Heart left ventricle (tissue), 13 donors: ENCODE results near the gene VPREB3.

ENCODE experiments used
- CTCF ChIP-seq, 12 donors: fragments of 200-600 bp; sonication (generic) in 4 of 12; IDR thresholded peaks; one replicate each; pipeline versions ENCODE4 v1.5.0 to v1.8.0; 2018 to 2022; ENCODE audit warnings: antibody characterized with exemption in 12 of 12, mild to moderate bottlenecking in 5 of 12
- POLR2A ChIP-seq, 2 donors: fragments of 450-650 bp; IDR thresholded peaks; one replicate each; pipeline ENCODE4 v1.6.1; 2017; ENCODE audit warnings: antibody characterized with exemption in 2 of 2, mild to moderate bottlenecking in 2 of 2, moderate library complexity in 2 of 2
- donor health status: ischemic (EF 13 %, LVEDD 7.1; RV severe dilation, severe dysfunction).
- donor health status: DM: no; HTN: yes; CAD: no.
- donor health status: DM: no; HTN: no; CAD: no.
- donor health status: ischemic (EF 25% LVEDD 6.9; RV normal size, moderate dysfunction).
- donor health status: ischemic (EF 25% LVEDD 5.7; RV mildly dilated, moderate dysfunction).
- donor health status: ischemic (EF 35%, LVEDD 5.7; RV mildly dilated, moderate dysfunction).
- donor health status: nonischemic (EF 11% LVEDD 7.7; RV severe dilation, severe dysfunction).
- donor health status: DM: yes; HTN: yes; CAD: no.
- donor health status: PGD.
- donor health status: ischemic (EF 29% LVEDD 5.4; RV normal size, mild dysfunction).
- donor health status: nonischemic (EF 23%, LVEDD 6.1; RV moderate dilation, normal function).

GRCh38 chr22:23705358-23705757 is 48.9 kb downstream of the VPREB3 start:
- TF ChIP-seq CTCF (IDR thresholded peaks at IDR 0.05) (no peak), POLR2A (IDR thresholded peaks at IDR 0.05) (no peak)
